GM18858 (cell line): Measurements from ENCODE around the gene URB2.
"Not testable (repeated sequence)": the region's sequence is repeated elsewhere in the genome, so short reads cannot be mapped to it uniquely, and the experiment has no call there.

ENCODE experiments used
- ATAC-seq: cut with Tn5 transposase; IDR thresholded peaks from one replicate; pipeline ENCODE4 v1.9.1; 2021; ENCODE audit not compliant: unreplicated experiment

Gene URB2

DNA sequence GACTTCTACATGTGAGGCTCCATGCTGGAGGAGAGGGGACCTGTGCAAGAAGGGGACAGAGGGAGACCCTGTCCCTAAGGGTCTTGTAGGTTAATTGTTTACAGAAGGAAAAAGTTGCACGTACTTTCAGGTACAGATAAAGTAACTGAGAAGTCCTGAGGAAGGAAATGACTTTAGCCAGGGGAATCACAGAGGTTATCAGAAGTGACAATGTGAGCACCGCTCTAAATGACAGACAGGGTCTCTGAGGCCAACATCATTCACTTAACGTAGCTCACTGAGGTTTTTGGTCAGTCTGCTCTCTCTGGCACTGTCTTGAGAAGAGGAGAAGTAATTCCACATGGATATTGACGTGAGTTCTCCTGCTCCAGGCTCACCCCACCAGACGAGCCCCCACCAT, 12.1 kb upstream of the URB2 start:
- no peak for ATAC-seq

DNA sequence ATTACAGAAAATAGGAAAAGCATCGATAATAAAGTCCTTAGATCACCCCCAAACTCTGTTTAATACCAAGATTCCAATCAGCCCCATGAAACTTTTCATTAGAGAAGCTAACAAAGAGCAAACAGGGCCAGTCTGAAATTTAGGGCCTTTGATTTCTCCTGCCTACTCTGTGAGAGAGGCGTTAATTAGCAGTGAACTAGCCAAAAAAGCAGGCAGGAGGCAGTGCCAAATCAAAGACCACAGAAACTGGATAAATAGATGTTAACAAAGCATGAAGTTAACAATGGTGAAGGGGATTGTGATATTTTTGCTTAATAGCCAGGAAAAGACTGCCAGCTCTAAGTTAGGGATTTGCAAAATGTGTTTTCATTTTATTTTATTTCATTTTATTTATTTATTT, 11.3 kb upstream of the URB2 start:
- ATAC-seq, result no peak

DNA sequence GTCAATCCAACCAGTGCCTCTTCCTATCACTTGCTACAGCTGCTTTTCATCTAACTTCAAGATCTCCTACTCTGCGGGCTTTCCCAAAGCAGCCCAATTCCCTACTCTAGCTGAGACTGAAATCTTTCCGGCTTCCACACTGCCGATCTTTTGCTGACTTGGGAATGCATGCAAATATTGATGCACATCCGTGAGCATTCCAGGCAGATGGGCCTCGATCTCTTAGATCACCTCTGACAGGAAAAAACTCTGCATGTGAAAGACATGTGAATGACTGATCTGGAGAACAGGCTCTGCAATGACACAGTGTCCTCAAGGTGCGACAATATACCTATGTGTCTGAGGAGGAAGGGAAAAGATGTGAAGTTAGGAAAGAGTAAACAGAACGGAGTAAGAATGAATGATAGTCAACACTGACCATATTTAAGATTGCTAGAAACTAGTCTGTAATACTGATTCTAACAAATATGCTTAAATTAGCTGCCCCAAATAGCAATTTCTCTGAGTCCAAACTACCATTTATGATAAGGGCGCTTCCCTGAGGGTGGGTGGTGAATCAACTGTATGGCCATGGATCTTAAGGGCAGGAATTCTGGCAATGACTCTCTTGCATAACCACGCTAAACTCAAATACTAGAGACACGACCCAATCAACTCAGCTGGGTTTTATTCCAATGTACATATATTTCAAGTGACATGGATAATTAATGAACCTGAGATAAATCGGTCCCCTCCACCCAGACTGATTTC, 8.5 kb upstream of the URB2 start:
- ATAC-seq, result no peak

DNA sequence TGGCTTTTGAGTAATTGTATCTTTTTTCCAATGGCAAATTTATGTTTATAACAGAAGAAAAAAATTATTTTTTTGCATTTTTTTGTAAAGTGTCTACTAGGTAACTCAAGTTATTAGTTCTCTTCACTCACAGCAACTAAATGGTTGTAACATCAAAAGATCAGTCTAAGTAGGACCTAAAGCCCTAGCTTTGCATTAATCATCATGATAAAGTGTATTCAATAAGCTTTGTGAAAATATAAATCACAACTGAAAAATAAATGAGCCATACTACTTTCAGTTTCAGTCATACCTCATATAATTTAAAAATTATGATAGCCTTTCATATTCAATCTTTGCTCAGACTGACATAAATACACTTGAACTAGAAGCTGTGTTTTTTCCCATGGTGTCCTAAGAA, 7.0 kb upstream of the URB2 start:
- no peak for ATAC-seq

DNA sequence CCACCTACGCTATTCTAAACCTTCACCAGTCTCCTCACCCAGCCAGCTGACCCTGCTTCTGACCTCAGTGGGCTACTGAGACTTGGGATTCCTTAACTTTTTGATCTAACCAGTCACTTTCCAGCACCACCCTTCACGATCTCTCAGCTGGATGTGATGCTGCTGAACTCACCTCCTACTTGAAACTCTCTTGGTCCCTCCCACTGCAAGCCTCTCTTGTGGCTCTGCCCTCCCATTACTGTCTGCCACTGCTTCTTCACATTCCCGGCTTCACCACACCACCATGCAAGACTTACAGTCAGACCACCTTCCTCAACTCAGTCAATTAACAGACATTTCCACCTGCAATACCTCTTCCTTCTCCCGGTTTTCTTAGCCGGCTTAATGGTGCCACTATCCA, 6.4 kb upstream of the URB2 start:
- ATAC-seq, result no peak

DNA sequence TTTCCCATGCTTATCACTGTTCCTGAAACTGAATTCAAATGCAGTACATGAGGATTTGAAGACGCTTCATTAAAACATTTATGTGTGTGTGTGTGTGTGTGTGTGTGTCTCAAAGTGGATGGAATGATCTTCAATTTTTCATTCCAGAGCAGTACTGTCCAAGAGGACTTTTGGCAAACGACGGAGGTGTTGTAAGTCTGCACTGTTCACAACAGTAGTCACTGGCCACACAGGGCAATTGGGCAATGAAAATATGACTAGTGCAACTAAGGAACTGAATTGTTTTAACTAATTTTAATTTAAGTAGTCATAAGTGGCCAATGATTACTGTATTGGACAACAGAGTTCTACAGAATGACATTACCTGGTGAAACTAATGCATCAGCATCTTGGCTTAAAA, 5.2 kb upstream of the URB2 start:
- no peak for ATAC-seq

DNA sequence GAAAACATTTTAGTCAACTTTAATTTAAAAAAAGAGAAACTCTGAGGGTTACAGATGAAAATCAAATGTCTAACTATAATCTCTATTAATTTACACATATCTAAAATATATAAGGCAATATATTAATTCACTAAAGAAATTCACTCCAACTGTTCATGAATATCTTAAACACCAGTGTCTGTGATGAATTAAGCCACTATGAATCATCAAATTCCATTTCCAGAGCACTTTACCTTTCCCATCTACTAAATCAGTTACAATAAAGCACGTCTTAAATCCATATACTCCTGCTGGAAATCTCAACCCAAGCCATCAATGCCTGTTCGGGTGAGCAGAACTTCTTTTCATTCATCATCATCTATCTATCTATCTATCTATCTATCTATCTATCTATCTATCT, 4.4 kb upstream of the URB2 start:
- ATAC-seq, result no peak

DNA sequence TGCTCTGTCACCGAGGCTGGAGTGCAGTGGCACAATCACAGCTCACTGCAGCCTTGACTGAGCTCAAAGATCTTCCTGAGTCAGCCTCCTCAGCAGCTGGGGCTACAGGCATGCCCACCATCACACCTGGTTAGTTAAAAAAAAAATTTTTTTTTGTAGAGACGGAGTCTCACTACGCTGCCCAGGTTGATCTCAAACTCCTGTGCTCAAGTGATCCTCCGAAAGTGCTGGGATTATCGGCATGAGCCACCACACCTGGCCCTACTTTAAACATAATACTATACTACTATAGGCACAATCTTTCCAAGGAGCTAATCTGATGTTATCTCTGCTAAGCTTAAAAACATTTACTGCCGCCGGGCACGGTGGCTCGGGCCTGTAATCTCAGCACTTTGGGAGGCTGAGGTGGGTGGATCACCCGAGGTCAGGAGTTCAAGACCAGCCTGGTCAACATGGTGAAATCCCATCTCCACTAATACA, 3.4 kb upstream of the URB2 start:
- ATAC-seq, result not testable (repeated sequence)

DNA sequence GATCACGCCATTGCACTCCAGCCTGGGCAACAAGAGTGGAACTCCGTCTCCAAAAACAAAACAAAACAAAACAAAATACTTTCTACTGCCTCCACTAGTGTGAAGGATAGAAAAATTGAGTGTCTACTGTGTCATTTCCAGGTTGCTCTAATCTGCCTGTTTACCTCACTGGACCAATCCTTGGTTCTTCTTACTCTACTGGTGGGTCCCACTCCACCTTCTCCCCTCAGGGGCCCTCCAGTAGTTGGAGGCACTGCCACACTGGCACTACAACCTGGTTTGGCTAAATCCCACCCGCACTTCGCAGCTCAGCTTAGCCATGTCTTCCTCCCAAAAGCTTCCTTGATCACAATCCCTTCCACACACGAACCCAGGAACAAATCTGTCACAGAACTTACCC, 2.8 kb upstream of the URB2 start:
- ATAC-seq, result no peak

DNA sequence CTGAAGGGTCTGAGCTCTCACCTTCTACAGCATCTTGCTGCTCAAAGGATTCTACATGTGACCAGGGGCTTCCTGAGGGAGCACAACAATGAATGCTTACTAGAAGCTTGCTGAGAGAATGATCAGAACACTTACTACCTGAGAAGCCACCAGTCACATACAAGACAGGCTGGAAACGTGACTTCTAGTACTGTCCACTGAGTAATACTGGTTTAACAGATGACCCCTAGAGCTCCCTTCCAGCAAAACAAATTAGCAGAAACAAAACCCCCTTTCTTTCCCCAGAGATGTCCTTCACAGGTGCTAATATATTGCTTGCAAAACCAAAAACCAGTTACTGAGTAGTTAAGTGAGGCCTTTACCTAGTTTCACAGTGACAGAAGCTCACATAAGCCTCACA, 2.2 kb upstream of the URB2 start:
- ATAC-seq, result no peak

DNA sequence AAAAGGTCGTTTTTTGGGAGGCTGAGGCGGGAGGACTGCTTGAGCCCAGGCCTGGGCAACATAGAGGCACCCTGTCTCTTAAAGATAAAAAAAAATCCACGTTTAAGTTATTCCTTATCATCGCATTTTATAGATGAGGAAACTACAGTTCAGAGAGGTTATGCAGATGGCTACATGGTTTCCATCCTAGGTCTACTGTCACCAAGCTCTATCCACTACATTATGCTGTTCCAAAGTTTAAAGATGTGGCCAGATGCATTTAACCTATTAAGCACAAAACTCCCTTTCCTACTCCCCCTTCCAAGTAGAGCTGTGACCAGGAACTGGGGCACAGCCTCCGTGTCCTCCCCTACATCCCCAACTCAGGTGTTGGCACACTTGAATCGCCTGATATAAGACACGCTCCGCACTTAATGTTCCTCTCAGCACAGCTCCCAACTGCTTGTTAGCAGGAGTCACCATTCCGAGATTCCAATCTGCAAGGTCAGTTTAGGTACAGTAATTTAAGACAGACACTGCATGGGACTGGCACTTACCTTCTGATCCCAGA, 1.5 kb upstream of the URB2 start:
- no peak for ATAC-seq

DNA sequence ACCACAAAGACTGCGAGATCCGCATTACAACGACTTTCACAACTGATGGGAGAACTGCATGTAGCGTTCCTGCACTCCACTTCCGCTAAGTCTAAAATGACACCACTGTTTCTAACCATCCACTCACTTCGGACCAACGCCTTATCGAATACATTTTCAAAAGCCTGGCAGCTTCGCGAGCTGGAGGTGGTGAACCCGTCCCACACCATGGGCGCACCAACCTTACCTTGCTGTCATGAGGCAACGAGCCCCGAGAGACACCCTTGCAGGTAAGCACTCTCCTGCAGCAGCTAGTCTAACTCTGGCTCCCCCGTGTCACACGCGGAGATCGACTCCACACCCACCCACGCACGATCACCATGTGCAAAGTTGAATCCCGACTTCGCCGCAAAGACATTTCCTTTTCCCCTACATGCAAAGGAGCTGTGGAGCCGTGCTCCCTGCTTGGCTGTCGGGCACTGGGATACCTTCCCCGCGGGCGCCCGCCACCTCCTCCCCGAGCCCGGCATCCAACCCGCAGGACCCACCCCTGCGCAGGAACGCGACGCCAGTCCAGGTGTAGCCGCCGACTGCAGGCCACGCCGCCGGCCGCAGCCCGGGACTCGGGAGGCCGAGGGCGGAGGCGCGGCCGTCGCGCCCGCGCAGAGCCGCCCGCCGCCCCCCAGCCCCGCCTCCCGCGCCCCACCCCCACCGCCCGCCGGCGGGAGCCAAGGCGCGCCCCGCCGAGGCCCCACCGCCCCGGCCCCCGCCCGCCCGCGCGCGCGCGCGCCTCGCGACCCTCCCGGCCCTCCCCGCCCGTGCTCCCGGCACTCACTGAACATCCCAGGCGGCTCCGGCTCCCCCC, 754 bp upstream of the URB2 start:
- ATAC-seq, result peak; percentile 14

DNA sequence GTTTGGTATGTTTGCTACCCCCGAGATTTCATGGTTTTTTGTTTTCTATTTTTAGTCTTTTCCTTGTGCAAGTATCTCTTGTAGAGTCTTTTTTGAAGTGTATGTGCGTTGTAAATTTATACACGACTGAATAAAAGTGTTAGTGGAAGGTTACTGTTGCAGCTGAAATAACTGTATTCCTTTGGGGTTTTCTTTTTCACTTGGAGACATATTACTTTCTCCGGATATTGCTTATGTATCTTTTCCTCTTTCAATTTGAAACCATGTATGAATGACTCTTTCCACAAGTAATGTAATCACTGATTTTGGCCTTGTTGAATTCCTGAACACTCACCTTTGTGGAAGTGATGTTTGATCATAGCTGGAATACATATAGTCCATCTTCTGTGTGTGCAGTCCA, 956 bp downstream of the URB2 start:
- no peak for ATAC-seq

DNA sequence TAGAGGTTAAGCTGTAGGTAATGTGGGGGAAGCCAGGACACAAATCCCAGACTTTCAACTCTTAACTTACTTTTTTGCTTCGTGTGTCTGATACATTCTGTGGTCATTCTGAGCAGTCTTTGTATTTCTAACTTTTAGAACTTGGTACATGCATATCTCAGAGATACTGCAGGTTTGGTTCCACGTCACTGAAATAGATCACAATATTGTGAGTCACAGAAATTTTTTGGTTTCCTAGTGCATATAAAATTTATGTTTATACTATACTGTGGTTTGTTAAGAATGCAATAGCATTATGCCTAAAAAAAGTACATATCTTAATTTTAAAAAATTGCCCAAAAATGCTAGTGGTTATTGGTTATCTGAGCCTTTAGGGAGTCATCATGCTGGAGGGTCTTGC, 3.2 kb downstream of the URB2 start:
- no peak for ATAC-seq

DNA sequence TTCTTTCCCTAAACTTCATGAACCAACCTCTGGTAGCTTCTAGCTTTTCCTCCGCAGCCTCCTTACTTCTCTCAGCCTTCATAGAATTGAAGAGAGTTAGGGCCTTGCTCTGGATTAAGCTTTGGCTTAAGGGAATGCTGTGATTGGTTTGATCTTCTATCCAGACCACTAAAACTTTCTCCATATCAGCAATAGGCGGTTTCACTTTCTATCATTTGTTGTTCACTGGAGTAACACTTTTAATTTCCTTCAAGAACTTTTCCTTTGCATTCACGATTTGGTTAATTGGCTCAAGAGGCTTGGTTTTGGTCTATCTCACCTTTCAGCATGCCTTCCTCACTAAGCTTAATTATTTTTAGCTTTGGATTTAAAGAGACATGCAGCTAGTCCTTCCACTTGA, 5.1 kb downstream of the URB2 start:
- ATAC-seq, result no peak

DNA sequence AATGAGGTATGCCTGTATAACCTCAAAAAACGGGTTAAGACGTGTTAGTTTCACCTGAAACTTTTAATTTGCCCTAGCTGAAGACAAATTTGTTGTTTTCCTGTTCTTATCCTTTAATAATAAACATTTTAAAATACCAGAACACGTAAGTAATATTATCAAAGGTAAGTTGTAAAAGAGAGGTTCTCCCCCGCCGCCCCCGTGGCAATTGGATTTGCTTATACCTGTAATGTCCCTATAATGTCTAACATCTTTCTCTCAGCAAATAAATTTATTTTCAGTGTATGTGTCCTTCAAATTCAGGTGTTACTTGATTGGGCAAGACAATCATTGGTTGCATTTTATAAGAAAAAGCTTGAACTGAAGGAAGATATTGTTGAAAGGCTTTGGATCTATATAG, 5.9 kb downstream of the URB2 start:
- ATAC-seq, result no peak

DNA sequence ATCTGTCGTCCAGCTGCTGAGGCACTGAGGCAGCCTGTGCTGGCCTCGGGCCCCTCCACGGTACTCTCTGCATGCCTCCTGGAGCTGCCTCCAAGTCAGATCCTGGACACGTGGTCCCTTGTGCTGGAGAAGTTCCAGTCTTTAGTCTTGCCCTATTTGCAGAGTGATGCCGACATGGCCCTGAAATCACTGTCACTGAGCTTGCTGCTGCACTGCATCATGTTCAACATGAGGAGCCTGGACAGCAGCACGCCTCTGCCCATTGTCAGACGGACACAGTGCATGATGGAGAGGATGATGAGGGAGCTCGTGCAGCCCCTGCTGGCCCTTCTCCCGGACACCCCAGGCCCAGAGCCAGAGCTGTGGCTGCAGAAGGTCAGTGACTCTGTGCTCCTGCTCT, 10.0 kb downstream of the URB2 start:
- ATAC-seq, result no peak

DNA sequence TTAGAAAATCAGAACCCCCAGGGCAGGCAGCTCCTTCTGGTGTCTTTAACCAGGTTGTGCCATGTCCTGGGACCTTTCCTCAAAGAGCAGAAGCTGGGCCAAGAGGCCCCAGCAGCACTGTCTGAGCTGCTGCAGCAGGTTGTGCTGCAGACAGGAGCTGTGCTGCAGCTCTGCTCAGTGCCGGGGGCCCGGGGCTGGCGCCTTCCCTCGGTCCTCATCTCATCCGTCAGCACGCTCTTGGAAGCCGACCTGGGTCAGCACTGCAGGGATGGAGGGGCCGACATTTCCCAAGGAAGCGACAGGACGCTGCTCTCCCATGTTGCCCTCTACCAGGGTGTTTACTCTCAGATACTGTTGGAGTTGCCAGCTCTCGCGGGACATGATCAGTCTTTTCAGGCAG, 11.7 kb downstream of the URB2 start:
- ATAC-seq, result no peak

DNA sequence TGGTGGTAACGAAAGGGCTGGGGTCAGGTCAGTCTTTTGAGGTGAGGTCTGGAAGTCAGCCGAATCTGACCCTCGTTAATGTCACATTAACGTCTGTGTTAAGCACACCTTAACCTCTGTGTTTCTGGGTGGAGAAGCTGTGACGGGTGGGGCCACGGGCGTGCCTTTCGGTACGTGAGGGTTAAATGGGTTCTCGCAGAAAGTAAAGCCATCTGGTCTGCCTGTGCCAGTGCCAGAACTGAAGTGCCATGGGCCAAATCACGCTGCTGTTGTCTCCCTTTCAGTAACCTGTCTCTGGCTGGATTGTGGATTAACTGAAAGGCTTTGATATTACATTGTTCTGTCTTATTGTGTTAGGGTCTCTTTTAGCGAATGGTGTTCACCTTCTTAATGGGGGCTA, 14.4 kb downstream of the URB2 start:
- ATAC-seq, result no peak

DNA sequence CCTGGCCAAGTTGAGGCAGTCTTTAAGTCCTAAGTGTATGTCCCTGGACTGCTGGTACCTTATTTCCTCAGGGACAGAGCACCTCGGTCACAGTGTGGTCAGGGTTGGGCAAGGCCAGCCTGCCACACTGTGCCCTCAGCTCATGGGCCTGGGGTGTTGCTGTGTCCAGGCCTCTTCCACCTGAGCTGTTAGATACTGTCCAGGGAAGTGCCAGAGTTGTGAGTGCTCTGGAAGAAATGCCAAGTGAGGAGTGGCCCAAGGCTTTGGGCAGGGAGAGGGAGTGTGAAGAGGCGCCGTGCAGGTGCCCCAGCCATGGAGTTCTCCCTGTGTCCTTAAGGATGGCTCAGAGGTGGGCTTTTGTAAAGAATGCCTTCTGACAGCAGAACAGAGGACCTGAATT, 15.3 kb downstream of the URB2 start:
- no peak for ATAC-seq

DNA sequence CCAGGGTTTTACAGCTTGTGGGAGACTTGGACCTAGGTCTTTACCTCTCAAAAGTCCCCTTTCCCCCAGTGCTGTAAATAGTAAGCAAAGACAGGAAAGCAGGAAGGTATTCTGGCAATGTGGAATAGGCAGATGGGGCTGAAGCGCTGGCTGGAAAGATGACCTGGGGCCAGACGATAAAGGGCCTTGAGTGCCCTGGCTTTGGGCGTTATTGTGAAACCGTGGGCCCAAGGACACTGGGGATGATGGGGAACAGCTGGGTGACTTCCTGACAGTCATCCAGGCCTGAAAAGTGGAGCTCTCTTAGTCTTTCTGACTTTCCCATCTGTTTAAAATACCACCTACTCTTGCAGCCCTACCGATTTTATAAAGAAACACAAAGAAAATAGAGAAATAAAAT, 16.3 kb downstream of the URB2 start:
- ATAC-seq, result no peak

DNA sequence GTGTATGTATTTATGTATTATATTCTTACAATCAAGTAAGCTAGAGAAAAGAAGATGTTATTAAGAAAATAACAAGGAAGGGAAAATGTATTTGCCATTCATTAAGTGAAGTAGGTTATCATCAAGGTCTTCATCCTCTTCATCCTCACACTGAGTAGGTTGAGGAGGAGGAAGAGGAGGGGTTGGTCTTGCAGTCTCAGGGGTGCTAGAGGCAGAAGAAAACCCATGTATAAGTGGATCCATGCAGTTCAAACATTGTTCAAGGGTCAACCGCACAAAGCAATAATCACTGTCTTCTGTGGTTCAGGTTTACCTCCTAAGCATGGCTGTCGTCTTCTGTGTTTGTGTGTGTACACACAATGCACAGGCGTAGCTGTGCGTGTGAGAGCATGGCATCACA, 16.9 kb downstream of the URB2 start:
- no peak for ATAC-seq
